GM12864 (cell line): ENCODE results near the gene GPHA2.
A peak's percentile ranks its signal among the peaks of the same experiment; 100 is the strongest.

ENCODE experiments used
- DNase-seq: peaks from one replicate; pipeline ENCODE4 v3.0.0-alpha.2; 2011; ENCODE audit warnings: low read depth
- H3K4me3 ChIP-seq: 2 replicates; pipeline ENCODE4 v1.5.1; 2011; ENCODE audit warnings: mild to moderate bottlenecking, low read depth, low read length, control low read depth
- CTCF ChIP-seq: IDR thresholded peaks from 2 replicates; pipeline ENCODE4 v1.5.1; 2011; ENCODE audit warnings: low read depth, mild to moderate bottlenecking, moderate library complexity, low read length, control low read depth, inconsistent platforms; ENCODE audit errors: missing control alignments

GPHA2 gene

GRCh38 chr11:64897381-64898075 is 38.2 kb downstream of the GPHA2 start:
- no peak overlapping the region for H3K4me3 ChIP-seq
- DNase-seq, result no peak
- no peak for TF ChIP-seq CTCF

DNA sequence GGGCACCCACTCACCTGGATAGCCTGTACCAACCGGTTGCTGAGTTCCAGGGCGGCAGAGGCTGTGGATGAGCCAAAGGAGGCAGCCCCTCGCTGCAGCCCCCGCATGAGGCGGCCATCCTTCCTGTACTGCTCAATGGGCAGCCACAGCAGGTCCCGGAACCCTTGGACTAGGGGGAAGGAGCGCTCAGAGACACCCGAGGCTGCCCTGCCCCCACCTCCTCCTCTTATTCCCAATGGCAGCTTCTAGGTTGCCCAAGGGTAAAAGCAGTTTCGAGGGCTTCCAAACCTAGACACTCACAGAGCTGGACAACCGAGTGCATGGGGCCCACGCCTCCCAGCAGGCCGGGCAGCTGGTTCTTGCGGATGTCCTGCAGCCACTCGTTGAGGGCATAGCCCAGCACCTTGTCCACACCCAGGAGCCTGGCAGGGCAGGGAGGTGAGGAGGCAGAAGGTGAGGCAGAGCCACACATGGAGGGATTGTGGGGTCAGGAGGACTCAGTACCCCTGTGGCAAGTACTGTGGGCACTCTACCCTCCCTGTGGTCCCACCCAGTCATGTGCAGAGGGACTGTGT is 39.2 kb downstream of the GPHA2 start:
- no peak overlapping the region for H3K4me3 ChIP-seq
- no peak for DNase-seq
- TF ChIP-seq CTCF, result no peak

- DNase-seq, result no peak
- TF ChIP-seq CTCF, result no peak
- no peak overlapping the region for H3K4me3 ChIP-seq
Observed at GRCh38 chr11:64894812-64895452, 40.8 kb downstream of the GPHA2 start.

DNA sequence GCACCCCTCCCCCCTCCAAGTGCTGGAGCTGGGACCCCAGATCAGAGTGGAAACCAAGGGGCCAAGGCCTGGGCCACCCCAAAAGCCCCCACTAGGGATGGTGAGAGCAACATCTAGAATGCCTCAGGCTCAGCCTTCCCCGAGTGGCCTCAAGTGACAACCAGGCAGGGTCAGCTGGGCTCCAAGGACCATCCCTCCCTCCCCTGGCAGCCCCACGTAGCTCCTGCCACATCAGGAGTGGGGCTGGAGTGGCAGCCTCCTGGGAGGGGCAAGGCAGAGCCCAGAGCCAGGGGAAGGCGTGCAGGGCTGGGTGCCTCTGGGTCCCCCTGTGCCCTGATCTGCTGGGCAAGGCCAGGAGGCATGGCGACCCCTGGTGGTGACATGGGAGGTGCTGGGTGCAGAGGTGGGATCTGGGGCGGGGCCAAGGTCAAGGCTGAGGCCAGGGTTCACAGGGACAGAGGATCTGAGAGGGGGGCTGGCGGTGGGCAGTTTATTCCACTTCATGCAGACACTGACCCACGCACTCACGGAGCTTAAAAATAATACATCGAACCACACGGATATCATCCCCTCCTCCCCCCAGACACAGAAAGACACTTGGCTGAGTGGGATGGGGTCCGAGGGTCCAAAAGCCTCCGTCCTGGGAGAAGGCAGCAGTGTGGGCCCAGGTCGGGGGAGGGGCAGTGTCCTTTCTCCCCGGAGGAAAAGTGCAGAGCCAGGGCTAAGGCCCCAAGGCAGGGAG is 41.5 kb downstream of the GPHA2 start:
- peak; percentile 95 for TF ChIP-seq CTCF

GRCh38 chr11:64893194-64894069 is 42.3 kb downstream of the GPHA2 start:
- TF ChIP-seq CTCF, result peak; percentile 4
- no peak overlapping the region for H3K4me3 ChIP-seq
- DNase-seq, result no peak

More for the DNA sequence above, 41.5 kb downstream of the GPHA2 start:
- no peak for DNase-seq
- no peak overlapping the region for H3K4me3 ChIP-seq

- DNase-seq, result no peak
- no peak overlapping the region for H3K4me3 ChIP-seq
- TF ChIP-seq CTCF, result no peak
Observed at GRCh38 chr11:64892838-64893193, 42.9 kb downstream of the GPHA2 start.
